PFSK-1 (cell line): ENCODE results near the gene SETBP1.

Experiments
- FOXP2 ChIP-seq: optimal IDR thresholded peaks from 2 replicates; pipeline ENCODE3; 2011; ENCODE audit warnings: borderline replicate concordance, control low read depth, inconsistent platforms; ENCODE audit not compliant: insufficient read depth; ENCODE audit errors: extremely low read length, extremely low read depth
- POLR2AphosphoS5 ChIP-seq: IDR thresholded peaks from 2 replicates; pipeline ENCODE4 v1.6.1; 2012; ENCODE audit warnings: low read depth, mild to moderate bottlenecking, control low read depth, low read length, moderate library complexity
- REST ChIP-seq, 2 experiments: IDR thresholded peaks; 2 replicates each; pipeline versions ENCODE4 v1.6.1 to v1.8.0; 2011 to 2012; ENCODE audit warnings: low read depth in 2 of 2, low read length in 2 of 2, control low read depth in 1 of 2, inconsistent platforms in 1 of 2, mild to moderate bottlenecking in 1 of 2, moderate library complexity in 1 of 2; ENCODE audit not compliant: insufficient read depth in 1 of 2
- SIN3A ChIP-seq: IDR thresholded peaks from 2 replicates; pipeline ENCODE4 v1.6.1; 2012; ENCODE audit warnings: mild to moderate bottlenecking, low read length, moderate library complexity, borderline replicate concordance; ENCODE audit not compliant: insufficient read depth
- TAF1 ChIP-seq: IDR thresholded peaks from 2 replicates; pipeline ENCODE4 v1.6.1; 2012; ENCODE audit warnings: low read length, control low read depth, borderline replicate concordance; ENCODE audit not compliant: insufficient read depth

Gene SETBP1

GRCh38 chr18:44687421-44687820, 6.7 kb downstream of the SETBP1 start:
- TF ChIP-seq REST (IDR thresholded peaks at IDR 0.05; ENCODE audit: insufficient read depth in 1 of 2, low read depth in 2 of 2, low read length in 2 of 2) (no peak), FOXP2 (no peak), POLR2AphosphoS5 (no peak), TAF1 (no peak), SIN3A (no peak)

GRCh38 chr18:44689736-44690135, 9.0 kb downstream of the SETBP1 start:
- TF ChIP-seq POLR2AphosphoS5, result no peak
- no peak for TF ChIP-seq FOXP2
- TF ChIP-seq TAF1, result no peak
- TF ChIP-seq REST (IDR thresholded peaks at IDR 0.05; ENCODE audit: insufficient read depth in 1 of 2, low read depth in 2 of 2, low read length in 2 of 2), result no peak
- no peak for TF ChIP-seq SIN3A

GRCh38 chr18:44691148-44691925, 10.6 kb downstream of the SETBP1 start:
- no peak for TF ChIP-seq REST (IDR thresholded peaks at IDR 0.05; ENCODE audit: insufficient read depth in 1 of 2, low read depth in 2 of 2, low read length in 2 of 2)
- no peak for TF ChIP-seq SIN3A
- no peak for TF ChIP-seq FOXP2
- no peak for TF ChIP-seq POLR2AphosphoS5
- TF ChIP-seq TAF1, result no peak

- TF ChIP-seq SIN3A (no peak), FOXP2 (no peak), REST (IDR thresholded peaks at IDR 0.05; ENCODE audit: insufficient read depth in 1 of 2, low read depth in 2 of 2, low read length in 2 of 2) (no peak), TAF1 (no peak), POLR2AphosphoS5 (no peak)
Measured at GRCh38 chr18:44693030-44693784, 12.5 kb downstream of the SETBP1 start.
